Stimulated activated CD4-positive, alpha-beta T cell treated with anti-CD3 and anti-CD28 coated beads, Interleukin-12 subunit alpha, Interleukin-12 subunit beta, amount 100 ng/mL, for 24 hours (primary cell): ENCODE data around the gene SPATA2L.
"Not testable (repeated sequence)": the region's sequence is repeated elsewhere in the genome, so short reads cannot be mapped to it uniquely, and the experiment has no call there.

Experiments used
- DNase-seq, 2 experiments: peaks; one replicate each; pipeline ENCODE4 v3.0.0-alpha.2; 2020; ENCODE audit warnings: low read depth in 2 of 2

SPATA2L gene

GRCh38 chr16:89706518-89707260 lies 5.2 kb upstream of the SPATA2L start:
- DNase-seq = no peak

GRCh38 chr16:89705006-89705405 lies 3.5 kb upstream of the SPATA2L start:
- no peak for DNase-seq

DNA sequence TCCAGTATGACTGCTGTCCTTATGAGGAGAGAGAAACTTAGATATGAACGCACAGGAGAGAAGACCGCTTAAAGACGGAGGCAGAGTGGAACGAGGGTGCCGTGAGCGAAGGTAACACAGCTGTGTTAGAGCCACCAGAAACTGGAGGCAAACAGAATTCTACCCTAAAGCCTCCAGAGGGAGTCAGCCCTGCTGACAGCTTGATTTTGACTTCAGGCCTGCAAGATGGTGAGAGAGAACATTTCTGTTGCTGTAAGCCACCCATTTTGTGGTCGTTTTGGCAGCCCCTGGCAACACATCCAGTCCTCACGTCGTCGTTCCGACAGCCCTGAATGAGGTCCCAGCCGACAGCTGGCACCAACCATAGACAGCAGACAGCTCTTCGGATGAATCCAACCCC lies 2.8 kb upstream of the SPATA2L start:
- DNase-seq = no peak

GRCh38 chr16:89700649-89701424 lies 668 bp downstream of the SPATA2L start:
- no peak for DNase-seq

GRCh38 chr16:89700100-89700648 lies 1.3 kb downstream of the SPATA2L start:
- peak; percentile 92 to 97 for DNase-seq

GRCh38 chr16:89699629-89700099 lies 1.8 kb downstream of the SPATA2L start:
- DNase-seq = not testable (repeated sequence)

DNA sequence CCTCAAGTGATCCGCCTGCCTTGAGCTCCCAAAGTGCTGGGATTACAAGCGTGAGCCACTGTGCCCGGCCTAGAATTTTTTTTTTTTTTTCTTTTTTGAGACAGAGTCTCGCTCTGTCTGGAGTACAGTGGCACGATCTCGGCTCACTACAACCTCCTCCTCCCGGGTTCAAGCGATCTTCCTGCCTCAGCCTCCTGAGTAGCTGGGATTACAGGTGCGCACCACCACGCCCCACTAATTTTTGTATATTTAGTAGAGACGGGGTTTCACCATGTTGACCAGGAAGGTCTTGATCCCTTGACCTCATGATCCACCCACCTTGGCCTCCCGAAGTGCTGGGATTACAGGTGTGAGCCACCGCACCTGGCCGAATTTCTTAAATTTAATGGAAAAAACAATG lies 2.8 kb downstream of the SPATA2L start:
- not testable (repeated sequence) for DNase-seq

DNA sequence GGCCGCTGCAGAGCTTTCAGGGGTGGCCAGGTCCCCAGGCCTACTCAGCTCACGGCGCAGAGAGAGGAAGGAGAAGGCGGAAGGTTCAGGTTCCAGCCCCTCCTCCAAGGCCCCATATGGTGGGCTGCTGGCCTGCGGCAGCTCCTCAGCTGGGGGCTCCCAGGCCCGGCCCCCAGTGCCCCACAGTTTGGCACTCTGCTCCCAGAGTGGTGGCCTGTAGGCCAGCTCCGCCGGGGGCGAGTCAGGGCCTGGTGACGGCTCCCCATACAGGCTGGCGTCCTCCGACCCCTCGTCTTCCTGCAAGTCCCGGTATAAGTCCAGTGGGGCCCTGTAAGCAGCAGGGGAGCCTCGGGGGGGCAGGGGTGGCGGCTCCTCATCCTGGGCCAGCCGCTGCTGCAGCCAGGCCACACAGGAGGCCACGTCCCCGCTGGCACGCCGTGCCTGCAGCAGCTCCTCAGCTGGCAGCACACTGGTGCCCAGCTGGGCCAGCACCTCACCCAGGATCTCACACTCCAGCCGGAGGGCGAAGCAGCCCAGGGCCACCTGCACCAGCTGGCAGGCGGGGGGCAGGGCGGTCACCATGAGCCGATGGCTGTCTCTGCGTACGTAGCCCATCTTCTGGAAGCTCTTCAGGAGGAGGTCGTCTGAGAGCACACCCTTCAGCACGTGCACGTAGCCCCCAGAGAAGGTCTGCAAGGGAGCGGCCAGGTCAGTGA lies 3.7 kb downstream of the SPATA2L start:
- DNase-seq = no peak

- no peak for DNase-seq
Observed at GRCh38 chr16:89697161-89697615, 4.3 kb downstream of the SPATA2L start.

DNA sequence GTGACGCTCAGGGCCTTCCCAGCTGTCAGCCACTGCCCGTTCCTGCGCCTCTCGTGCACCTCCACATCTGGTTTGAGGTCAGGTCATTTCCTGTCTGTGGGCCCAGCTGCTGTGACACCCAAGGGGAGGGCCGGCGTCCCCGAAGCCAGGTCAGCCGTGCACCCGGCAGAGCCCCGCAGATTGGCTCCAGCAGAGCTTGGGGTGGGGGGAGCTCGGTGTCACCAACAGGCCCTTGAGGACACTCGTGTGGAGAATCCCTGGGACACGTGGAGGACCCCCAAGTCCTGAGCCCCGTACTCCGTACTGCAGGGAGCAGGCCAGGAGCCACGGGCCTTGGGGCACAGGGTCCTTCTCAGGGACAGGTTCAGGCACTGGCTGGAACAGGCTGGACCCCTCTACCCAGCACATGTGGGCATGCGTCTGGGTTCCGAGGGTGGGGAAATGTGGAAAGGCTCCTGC lies 4.8 kb downstream of the SPATA2L start:
- no peak for DNase-seq

- no peak for DNase-seq
Observed at GRCh38 chr16:89695875-89696669, 5.4 kb downstream of the SPATA2L start.

DNA sequence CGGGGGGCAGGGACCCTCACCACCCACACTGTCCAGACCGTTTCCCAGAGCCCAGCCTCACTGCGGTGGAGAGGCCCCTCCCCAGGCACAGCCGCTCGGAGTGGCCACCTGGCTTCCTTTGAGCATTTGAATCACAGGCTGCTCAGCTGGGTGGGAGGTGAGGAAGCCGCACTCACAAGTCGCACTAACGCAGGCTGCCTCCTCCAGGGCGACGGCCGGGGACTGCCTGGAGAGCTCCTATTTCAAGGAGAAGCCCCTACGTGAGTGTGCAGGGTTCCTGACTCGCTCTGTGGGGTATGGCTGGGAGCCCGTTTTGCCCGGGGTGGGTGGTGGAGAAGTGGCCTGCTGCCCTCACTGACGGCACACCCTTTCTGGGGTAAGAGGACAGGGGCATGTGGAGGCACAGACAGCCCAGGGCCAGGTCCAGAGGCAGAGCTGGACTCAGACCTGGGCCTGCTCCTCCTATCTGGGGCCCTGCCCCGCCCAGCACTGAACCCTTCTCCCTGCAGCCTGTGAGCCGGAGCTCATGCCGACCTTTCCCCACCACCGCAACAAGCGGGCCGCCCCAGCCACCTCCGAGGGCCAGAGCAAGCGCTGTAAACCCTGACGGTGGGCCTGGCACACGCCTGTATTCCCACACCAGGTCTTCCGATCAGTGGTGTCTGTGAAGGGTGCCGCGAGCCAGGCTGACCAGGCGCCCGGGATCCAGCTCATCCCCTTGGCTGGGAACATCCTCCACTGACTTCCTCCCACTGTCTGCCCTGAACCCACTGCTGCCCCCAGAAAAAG lies 6.2 kb downstream of the SPATA2L start:
- DNase-seq = no peak

DNA sequence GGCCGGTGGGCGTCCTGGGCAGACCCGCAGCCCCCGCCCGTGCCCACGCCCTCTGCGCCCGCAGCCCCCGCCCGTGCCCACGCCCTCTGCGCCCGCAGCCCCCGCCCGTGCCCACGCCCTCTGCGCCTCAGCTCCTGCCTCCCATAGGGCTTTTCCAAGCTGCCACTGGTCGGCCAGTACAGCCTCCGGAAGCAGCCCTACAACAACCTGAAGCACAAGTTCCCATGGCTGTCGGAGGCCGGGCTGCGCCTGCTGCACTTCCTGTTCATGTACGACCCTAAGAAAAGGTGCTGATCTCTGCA lies 6.8 kb downstream of the SPATA2L start:
- DNase-seq = not testable (repeated sequence)

DNA sequence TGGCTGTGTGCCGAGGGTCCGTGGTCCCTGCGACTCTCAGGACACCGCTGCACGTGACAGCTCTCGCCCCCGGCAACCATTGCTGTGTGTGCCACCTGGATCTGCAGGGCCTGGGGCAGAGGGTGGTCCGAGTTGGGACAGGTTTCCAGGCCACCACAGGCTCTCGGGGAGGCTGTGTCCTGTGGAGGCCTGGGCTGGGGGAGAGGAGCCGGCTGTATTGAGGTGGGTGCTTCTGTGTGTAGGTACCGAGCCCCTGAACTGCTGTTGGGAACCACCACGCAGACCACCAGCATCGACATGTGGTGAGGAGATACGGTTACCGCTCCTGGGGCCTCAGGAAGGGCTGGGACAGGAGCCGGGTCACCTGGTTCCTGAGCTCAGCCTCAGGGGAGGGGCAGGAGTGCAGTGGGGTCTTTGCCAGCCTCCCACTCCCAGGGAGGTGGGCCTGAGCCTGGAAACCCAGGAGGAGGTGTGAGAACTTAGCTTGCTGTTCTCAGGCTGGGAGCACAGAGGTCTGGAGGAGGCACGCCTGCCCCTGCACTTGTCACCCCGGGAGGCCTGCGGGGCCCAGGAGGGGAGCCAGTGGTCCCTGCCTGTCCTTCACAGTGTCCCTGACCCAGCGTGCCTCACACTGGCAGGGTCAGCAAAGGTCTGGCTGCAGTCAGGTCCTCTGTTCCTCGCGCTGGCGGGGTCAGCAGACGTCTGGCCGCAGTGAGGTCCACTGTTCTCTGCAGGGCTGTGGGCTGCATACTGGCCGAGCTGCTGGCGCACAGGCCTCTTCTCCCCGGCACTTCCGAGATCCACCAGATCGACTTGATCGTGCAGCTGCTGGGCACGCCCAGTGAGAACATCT lies 7.3 kb downstream of the SPATA2L start:
- no peak for DNase-seq

- no peak for DNase-seq
Observed at GRCh38 chr16:89693289-89693731, 8.2 kb downstream of the SPATA2L start.

DNA sequence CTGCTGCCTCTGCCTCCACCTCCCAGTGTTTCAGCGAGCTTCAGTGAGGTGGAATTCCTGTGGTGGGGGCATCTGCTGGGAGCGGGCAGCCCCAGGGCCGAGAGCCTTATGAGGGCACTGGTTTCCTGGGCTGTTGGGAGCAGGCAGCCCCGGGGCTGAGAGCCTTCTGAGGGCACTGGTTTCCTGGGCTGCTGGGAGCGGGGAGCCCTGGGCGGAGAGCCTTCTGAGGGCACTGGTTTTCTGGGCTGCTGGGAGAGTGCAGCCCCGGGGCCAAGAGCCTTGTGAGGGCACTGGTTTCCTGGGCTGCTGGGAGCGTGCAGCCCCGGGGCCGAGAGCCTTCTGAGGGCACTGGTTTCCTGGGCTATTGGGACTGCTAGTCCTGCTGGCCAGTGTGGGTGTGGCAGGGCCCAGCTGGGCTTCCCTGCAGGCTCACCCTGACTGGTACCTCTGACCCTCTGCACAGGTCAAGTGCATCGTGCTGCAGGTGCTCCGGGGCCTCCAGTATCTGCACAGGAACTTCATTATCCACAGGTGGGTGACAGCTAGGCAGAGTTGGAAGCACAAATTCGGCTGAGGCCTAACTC lies 9.4 kb downstream of the SPATA2L start:
- DNase-seq = no peak

DNA sequence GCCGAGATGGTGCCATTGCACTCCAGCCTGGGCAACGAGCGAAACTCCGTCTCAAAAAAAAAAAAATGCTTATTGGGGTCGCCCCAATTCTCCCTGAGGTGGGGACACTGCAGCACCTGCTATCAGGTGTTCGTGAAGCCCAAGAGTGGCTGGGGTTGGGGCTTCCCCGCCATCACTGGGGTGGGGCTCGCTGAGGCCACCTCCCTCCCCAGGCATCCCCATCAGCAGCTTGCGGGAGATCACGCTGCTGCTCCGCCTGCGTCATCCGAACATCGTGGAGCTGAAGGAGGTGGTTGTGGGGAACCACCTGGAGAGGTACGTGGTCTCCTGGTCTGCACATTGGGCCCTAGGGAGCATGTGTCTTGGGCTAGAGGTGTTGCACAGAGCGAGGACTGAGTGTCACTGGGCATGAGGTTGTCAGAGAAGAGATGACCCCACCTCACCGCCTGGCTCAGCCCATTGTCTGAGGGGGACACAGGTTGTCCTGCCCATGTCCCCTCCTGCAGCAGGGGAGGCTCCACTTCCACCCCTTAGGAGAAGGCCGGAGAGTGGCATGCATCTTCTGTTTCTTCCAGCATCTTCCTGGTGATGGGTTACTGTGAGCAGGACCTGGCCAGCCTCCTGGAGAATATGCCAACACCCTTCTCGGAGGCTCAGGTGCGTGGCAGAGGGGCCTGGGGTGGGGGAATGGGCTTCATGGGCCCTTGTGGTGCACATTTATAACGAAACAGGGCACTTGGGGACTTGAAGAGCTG lies 10.1 kb downstream of the SPATA2L start:
- no peak for DNase-seq

GRCh38 chr16:89690392-89690901 lies 11.1 kb downstream of the SPATA2L start:
- no peak for DNase-seq
